Measurements from ENCODE around the gene HELQ. TPM values are rescaled to one million over a fixed set of nuclear protein-coding genes. Genes with fewer than 3 reads are reported as not detected.

The HELQ gene
- total RNA-seq, 1 experiment from 2014 or later, result 14.6 TPM

DNA sequence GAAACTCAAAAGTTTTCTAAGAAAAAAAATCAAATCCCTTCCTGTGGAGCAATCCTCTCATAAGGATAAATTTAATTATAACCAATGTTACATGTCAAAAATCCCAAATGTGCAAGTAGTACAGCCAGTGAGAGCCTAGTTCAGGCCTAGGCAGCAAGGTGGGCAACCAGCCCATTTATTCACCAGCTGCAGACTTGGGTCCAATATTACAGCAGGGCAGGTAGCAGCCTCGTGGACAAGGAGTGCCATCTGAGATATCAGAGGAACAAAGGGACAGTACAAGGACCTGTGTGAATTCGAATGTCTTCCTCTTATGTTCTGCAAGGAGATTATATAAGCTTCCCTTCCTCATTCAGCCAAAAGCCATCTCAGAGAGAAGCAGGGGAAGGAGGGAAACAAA lies 6.6 kb downstream of the HELQ start:
- no peak for DNase-seq (ENCODE audit: low read depth, low spot score)
- Histone ChIP-seq H3K79me2 (ENCODE audit: insufficient read depth, low read length) (peaks cover 8% of the 10 kb centered on the region; the same call in 1 of the 2 replicates), H3K4me3 (replicated peaks in 1 of 2; ENCODE audit: low read depth in 1 of 2, low read length in 2 of 2) (no peak overlapping the region), H3K27me3 (ENCODE audit: insufficient read depth, low read length) (no peaks in the 10 kb centered on the region), H4K20me1 (ENCODE audit: insufficient read depth) (no peaks in the 10 kb centered on the region), H3K36me3 (ENCODE audit: control insufficient read depth in 1 of 2, insufficient read depth in 2 of 2, low read length in 2 of 2) (peaks cover 9 to 14% of the 10 kb centered on the region in 2 experiments; a peak in 3 of 4 replicates), H3K27ac (ENCODE audit: low read depth, low read length) (no peak overlapping the region), H3K4me1 (ENCODE audit: control insufficient read depth in 1 of 2, insufficient read depth in 2 of 2, low read length in 2 of 2) (no peaks in the 10 kb centered on the region), H2AFZ (ENCODE audit: low read depth, low read length, poor library complexity, severe bottlenecking) (no peak overlapping the region), H3K9ac (ENCODE audit: low read length) (no peak overlapping the region), H3K9me2 (ENCODE audit: insufficient read depth) (no peaks in the 10 kb centered on the region), H3K9me3 (ENCODE audit: control insufficient read depth in 1 of 2, insufficient read depth in 1 of 2, low read depth in 1 of 2, low read length in 2 of 2) (no peaks in the 10 kb centered on the region), H3K4me2 (ENCODE audit: low read length) (no peak overlapping the region)
- POLR2A ChIA-PET, result no interaction called here
- RAD21 ChIA-PET (ENCODE audit: low non-redundant PET in 1 of 2, low total read pairs in 2 of 2, uncharacterized antibody in 2 of 2, unreplicated experiment in 2 of 2), result no interaction called here
- TF ChIP-seq ELF1 (IDR thresholded peaks at IDR 0.05; ENCODE audit: borderline replicate concordance, low read depth), result no peak
- no peak for TF ChIP-seq TCF7L2 (IDR thresholded peaks at IDR 0.05; ENCODE audit: borderline replicate concordance, extremely low read depth, insufficient read depth, insufficient read length)
- TF ChIP-seq EZH2phosphoT487 (IDR thresholded peaks at IDR 0.05; ENCODE audit: borderline replicate concordance), result no peak
- TF ChIP-seq ZBTB33 (IDR thresholded peaks at IDR 0.05; ENCODE audit: extremely low read depth, insufficient replicate concordance, low read length), result no peak
- TF ChIP-seq YY1 (IDR thresholded peaks at IDR 0.05; ENCODE audit: extremely low read depth, insufficient replicate concordance, low read depth, low read length), result no peak
- no peak for TF ChIP-seq CBX3 (IDR thresholded peaks at IDR 0.05; ENCODE audit: low read depth)
- TF ChIP-seq SIN3A (IDR thresholded peaks at IDR 0.05; ENCODE audit: low read depth), result no peak
- no peak for TF ChIP-seq ATF3 (IDR thresholded peaks at IDR 0.05)
- TF ChIP-seq CEBPB (IDR thresholded peaks at IDR 0.05; ENCODE audit: low read depth), result no peak
- no peak for TF ChIP-seq SRF (IDR thresholded peaks at IDR 0.05; ENCODE audit: low read depth)
- CTCF ChIA-PET, result no interaction called here
- intact Hi-C loops (cut with micrococcal nuclease), result no loop called here
- no TSS peak for BruUV-seq (replicated peaks)
- no peak for ATAC-seq

Measured in HCT116 (cell line).